ENCODE measurements around the gene CRMP1.

The CRMP1 gene

DNA sequence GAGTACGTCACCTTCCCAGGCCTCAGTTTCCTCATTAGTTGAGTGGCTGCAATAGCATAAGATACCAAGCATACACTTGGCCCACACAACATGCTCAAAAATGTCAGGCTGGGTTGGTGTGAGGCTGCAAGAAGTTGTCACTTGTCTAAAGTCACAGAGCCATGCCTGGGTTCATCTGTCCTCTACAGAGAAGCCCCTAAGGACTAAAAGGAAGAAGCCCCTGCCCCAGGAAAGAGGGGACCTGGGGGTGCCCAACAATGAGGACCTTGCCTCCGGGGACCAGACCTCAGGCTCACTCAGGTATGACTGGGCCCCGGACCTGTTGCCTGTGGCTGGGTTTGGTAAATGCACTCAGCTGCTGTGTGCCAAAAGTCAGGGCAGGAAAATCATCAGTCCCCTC lies 82.7 kb downstream of the CRMP1 start:
- no peak for DNase-seq (ENCODE audit: low read depth)
- no peak overlapping the region for H3K4me3 ChIP-seq (ENCODE audit: low read depth, low read length)

DNA sequence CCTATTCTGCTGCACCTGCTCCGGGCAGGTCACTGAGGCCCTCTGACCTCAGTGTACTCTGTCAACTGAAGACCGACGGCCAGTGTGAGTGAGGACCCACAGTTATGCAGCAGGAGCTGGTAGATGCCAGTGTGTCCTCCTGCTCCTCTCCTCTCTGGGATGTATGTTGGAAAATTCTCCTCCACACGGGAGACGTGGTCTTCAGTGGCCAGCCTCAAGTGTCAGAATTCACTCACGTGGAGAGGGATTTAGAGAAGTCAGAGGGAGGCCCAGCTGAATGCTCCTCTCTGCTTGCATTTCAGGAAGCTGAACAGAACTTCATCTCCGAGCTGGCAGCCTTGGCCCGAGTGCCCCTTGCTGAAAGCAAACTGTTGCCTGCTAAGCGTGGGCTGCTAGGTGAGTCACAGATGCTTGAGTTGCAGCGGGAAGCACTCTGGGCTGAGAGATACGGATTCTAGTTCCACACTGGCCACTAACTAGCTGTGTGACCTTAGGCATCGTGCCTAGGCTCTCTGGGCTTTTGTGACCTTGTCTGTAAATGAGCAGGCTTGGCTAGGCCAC lies 83.6 kb downstream of the CRMP1 start:
- DNase-seq (ENCODE audit: low read depth) = no peak
- H3K4me3 ChIP-seq (ENCODE audit: low read depth, low read length) = no peak overlapping the region

DNA sequence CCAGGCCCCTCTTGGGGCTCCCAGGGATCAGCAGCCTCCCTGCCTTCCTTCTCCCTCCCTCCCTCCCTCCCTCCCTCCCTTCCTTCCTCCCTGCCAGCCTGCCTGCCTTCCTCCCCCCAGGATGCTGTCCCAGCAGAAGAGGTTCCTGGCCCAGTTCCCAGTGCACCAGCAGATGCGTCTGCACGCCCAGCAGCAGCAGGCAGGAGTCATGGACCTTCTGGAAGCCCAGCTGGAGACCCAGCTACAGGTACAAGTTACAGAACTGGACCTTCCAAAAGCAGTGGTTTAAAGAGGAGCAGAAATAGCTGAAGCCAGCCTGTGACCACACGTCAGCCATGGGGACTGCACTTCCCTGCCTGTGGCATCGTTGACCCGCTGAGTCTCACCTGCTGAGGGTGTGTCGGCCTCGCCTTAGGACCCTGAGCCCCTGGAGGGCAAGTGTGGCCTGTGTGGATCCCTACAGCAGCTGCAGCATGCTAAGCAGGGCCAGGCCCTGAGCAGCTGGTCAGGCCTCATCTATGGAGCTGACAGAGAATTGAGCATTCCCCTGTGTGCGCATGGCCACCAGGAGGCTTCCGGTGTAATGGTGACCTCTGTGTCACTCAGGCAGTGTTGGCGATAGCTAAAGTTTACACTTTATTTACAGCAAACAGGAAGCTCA lies 84.7 kb downstream of the CRMP1 start:
- no peak for DNase-seq (ENCODE audit: low read depth)
- no peak overlapping the region for H3K4me3 ChIP-seq (ENCODE audit: low read depth, low read length)

DNA sequence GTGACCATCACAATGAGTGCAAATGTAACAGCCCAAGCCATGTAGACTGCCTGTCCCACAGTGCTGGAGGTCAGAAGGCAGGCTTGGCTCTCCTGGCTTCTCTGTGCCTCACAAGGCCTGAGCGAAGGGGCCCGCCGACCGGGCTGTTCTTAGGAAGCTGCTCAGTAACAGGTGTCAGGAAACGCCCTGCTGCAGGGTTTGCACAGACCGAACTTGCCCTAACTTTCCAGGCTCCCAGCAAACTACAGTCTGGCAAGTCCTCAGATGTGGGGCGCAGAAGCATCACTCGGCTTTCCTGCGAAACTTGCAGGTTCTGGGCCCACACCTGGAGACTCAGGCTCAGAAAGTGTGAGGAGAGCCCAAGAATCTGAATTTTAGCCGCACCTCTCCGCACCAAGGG lies 87.6 kb downstream of the CRMP1 start:
- no peak for DNase-seq (ENCODE audit: low read depth)
- H3K4me3 ChIP-seq (ENCODE audit: low read depth, low read length) = no peak overlapping the region

DNA sequence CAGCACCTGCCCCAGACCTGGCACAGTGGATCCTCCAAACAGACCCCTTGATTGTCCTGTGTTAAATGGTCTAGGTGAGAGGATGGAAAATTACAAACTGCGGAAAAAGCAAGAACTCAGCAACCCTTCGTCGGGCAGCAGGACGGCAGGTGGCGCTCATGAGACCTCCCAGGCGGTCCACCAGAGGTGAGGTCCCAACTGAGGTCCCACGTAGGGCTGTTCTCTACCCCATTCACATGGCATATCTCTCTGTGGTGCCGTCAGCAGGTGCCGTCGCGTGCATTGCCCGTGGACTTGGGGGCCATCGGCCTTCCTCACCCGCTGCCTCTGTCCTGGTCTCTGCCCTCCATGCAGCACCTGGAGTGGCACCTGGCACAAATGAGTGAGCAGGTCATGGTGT lies 88.2 kb downstream of the CRMP1 start:
- no peak overlapping the region for H3K4me3 ChIP-seq (ENCODE audit: low read depth, low read length)

DNA sequence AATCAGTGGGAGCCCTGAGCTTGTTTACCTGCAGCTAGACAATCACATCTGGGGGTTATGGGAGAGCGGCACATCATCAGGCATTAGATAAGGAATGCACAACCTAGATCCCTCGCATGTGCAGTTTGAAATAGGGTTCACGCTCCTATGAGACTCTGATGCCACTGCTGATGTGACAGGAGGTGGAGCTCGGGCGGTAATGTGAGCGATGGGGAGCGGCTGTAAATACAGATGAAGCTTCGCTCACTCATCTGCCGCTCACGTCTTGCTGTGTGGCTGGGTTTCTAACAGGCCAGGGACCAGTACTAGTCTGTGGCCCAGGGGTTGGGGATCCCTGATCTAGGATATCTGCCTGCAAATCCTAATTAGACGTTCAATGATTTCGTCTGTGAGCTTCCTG lies 90.3 kb downstream of the CRMP1 start:
- no peak for DNase-seq (ENCODE audit: low read depth)
- no peak overlapping the region for H3K4me3 ChIP-seq (ENCODE audit: low read depth, low read length)

More for the DNA sequence above, 88.2 kb downstream of the CRMP1 start:
- DNase-seq (ENCODE audit: low read depth) = no peak

DNA sequence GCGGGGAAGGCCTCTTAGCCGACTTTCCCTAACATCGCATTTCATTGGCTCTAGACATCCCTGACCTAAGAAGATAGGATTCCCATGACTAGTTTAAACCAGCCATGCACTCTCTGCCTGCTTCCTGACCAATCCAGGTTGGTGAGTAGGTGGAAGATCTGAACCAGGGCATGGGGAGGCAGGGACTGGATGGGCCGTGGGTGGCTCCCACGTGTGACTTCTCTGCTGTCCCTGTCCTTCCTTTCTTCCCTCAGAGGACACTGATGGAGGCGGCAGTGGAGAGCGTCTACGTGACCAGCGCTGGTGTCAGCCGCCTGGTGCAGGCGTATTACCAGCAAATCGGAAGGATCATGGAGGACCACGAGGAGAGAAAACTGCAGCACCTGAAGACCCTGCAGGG lies 91.2 kb downstream of the CRMP1 start:
- no peak for DNase-seq (ENCODE audit: low read depth)
- H3K4me3 ChIP-seq (ENCODE audit: low read depth, low read length) = no peak overlapping the region

DNA sequence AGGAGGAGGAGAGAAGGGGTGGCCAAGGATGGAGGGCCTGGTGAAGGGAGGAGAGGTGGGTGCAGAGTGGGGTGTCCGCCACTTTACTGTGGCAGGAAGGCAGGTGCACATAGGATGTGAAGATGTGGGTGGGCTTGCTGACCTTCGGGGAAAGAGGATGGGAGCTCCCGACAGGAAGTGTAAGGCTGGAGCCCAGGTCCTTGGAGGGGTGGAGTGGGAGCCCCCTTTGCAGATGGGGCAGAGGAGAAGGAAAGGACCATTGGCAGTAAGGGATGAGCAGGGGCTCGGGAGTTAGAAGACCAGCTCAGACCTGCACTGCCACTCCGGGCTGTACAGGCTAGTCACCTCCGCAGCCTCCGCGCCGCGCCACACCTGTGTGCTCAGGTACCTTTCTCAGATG lies 92.4 kb downstream of the CRMP1 start:
- DNase-seq (ENCODE audit: low read depth) = no peak
- H3K4me3 ChIP-seq (ENCODE audit: low read depth, low read length) = no peak overlapping the region

DNA sequence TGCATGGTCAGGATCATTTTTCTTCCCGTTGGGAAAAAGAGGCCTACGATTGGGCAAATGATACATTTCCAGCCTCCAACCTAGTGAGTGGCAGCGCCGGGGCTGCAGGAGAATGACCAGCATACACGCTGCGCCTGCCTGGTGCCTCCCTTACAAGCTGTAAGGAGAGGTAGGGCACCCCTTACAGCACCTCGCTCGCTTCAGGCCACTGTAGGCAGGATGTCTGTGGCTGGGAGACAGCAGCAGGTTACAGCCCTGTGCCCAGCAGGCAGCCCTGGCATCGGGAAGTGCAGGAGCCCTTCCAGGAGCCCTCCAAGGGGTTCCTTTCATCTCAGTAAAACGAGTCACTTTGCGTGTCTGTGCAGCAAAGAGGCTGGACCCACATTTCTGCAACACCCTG lies 93.5 kb downstream of the CRMP1 start:
- DNase-seq (ENCODE audit: low read depth) = no peak
- no peak overlapping the region for H3K4me3 ChIP-seq (ENCODE audit: low read depth, low read length)

DNA sequence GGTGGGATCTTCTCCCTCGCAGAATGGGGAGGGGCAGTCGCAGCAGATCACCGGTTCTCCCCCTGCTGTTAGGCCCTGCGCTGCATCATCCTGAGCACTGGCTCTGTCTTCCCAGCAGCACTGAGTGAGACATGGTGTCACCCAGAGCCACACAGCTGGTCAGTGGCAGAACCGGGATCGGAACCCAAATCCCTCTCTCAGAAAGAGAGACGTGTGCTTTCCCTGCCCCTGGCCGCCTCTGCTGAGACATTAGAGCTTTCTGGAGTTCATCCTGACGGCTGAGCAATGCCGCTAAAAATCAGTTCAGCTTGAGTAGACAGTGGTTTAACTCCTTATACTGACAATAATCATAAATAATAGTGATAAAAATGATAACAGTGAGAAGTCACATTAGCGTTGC lies 93.9 kb downstream of the CRMP1 start:
- DNase-seq (ENCODE audit: low read depth) = no peak
- no peak overlapping the region for H3K4me3 ChIP-seq (ENCODE audit: low read depth, low read length)

DNA sequence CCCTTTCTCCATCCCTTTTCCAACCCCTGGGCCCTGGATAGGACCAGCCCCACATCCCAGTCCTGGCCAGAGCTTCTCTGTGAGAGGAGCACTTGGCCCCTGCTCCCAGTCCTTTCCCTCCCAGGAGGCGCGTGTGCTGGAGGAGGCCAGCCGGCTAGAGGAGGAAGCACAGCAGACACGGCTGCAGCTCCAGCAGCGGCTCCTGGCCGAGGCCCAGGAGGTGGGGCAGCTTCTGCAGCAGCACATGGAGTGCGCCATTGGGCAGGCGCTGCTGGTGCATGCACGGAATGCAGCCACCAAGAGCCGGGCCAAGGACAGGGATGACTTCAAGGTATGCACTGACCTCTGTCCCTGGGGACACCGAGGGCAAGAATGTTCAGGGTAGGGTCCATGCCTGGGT lies 94.4 kb downstream of the CRMP1 start:
- H3K4me3 ChIP-seq (ENCODE audit: low read depth, low read length) = no peak overlapping the region
- no peak for DNase-seq (ENCODE audit: low read depth)

DNA sequence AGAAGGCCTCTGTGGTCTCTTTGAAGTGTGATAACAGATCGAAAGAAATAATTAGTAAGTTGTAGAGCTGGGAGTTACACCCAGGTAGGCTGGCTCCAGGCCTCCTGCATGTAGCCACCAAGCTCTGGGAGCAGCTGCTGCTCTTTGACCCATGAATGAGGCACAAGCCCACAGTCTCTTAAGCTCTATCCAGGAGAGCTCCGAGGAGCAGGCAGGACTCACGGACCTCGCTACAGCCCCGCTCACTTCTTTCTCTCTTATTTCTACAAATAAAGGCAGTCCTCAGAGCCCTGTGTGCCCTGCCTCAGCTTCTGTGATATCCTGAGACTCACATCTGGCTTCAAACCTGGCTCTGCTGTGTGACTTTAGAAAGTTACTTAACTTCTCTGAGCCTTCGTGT lies 95.0 kb downstream of the CRMP1 start:
- DNase-seq (ENCODE audit: low read depth) = no peak
- H3K4me3 ChIP-seq (ENCODE audit: low read depth, low read length) = no peak overlapping the region

DNA sequence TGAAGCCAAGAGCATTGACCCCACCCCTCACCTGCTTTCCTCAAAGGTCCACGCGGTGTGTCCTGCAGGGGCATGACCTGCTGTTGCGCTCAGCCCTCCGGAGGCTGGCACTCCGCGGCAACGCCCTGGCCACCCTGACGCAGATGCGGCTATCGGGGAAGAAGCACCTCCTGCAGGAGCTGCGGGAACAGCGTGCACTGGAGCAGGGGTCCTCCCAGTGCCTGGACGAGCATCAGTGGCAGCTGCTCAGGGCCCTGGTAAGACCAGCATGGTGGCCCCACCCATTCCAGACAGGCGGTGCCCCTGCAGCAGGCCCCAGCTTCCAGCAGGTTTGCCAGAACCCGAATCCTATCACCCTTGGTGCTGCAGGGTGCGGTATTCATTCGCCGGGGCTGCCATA lies 95.9 kb downstream of the CRMP1 start:
- no peak overlapping the region for H3K4me3 ChIP-seq (ENCODE audit: low read depth, low read length)
- no peak for DNase-seq (ENCODE audit: low read depth)

DNA sequence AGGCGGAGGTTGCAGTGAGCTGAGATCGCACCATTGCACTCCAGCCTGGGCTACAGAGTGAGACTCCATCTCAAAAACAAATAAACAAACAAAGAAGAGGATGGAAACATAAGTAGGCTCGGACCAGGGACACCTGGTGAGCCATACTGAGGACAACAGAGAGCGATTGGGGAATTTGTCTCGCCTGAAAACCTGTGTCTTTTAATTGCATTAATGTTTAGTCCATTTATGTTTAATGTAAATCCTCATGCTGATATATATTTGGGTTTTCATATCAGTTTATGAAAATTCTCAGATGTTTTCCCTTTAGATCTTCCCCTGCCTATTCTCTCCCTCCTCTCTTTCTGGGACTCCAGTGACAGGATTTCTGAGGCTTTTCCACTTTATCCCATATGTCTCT lies 97.3 kb downstream of the CRMP1 start:
- DNase-seq (ENCODE audit: low read depth) = no peak
- H3K4me3 ChIP-seq (ENCODE audit: low read depth, low read length) = no peak overlapping the region

DNA sequence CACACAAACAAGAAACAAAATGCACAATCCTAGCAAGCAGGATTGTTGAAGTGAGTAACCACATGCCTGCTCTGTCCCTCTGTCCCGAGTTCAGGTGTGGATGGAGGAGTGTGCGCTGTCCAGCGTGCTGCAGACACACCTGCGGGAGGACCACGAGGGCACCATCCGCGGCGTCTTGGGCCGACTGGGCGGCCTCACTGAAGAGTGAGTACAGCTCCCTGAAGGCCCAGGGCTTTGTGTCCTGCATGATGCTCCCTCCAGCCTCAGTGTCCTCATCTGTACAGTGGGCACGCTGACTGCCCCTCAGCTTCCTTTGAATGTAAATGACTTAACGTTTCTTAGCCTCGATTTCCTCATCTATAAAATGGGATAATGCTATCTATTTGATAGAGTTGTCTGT lies 99.4 kb downstream of the CRMP1 start:
- no peak overlapping the region for H3K4me3 ChIP-seq (ENCODE audit: low read depth, low read length)
- DNase-seq (ENCODE audit: low read depth) = no peak

DNA sequence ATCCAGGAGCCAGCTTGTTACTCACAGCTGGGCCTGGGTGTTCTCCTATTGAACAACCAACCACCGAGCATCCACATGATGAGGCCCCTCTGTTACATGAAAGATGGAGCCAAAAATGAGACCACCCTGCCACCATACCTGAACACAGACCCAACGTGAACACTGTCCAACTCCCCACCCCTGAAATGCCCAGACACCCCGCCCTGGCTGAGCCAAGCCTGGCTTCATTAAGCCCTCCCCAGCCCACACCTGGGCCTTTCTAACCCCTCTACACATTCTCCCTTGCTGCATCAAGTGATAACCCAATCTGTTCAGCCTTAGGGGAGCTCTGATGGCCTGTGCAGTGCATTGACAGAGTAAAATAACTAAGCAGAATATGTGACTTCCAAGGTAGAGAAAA lies 101.2 kb downstream of the CRMP1 start:
- H3K4me3 ChIP-seq (ENCODE audit: low read depth, low read length) = no peak overlapping the region
- no peak for DNase-seq (ENCODE audit: low read depth)

DNA sequence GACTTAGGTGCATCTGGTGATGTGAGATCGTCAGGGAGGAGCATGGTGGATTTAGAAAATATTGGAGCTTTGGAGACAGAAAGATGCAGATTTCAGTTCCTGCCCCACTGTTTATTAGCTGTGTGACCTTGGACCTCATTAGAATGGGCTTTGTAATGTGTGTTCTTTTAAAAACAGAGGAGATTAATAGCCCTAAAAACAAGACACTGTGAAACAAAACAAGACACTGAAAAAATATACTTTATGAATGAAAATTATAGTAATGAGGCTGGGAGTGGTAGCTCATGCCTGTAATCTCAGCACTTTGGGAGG lies 102.4 kb downstream of the CRMP1 start:
- DNase-seq (ENCODE audit: low read depth) = no peak
- no peak overlapping the region for H3K4me3 ChIP-seq (ENCODE audit: low read depth, low read length)

DNA sequence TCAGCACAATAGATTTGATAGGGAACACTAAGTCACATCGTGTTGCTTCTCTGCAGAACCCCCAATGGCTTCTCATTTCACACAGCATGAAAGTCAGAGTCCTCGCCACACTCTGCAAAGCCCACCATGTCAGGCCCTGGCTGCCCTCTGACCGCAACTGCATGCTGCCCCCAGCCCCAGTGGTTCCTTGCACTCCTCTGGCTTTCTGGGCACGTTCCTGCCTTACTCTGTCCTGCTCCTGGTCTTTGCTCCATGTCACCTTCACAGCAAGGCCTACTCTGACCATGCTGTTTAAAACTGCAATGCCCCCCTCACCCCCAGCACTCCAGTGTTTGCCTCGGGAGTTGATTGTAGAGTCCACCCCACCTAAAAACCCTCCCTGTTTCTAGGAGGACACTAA lies 103.7 kb downstream of the CRMP1 start:
- no peak for DNase-seq (ENCODE audit: low read depth)
- no peak overlapping the region for H3K4me3 ChIP-seq (ENCODE audit: low read depth, low read length)

DNA sequence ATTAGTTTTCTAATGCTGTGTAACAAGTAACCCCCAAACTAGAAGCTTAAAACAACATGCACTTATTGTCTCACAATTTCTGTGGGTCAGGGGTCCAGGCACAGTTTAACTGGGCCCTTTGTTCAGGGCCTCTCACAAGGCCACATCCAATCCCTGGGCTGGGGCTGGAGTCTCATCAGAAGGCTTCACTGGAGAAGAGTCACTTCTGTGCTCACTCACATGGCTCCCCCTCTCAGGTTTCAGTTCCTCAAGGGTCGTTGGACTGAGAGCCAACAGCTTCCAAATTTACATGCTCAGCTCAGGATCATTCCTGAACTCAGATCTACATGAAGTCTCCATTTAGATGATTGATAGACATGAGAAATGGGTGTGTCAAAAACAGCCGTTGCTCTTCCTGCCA lies 104.7 kb downstream of the CRMP1 start:
- no peak for DNase-seq (ENCODE audit: low read depth)
- H3K4me3 ChIP-seq (ENCODE audit: low read depth, low read length) = no peak overlapping the region

DNA sequence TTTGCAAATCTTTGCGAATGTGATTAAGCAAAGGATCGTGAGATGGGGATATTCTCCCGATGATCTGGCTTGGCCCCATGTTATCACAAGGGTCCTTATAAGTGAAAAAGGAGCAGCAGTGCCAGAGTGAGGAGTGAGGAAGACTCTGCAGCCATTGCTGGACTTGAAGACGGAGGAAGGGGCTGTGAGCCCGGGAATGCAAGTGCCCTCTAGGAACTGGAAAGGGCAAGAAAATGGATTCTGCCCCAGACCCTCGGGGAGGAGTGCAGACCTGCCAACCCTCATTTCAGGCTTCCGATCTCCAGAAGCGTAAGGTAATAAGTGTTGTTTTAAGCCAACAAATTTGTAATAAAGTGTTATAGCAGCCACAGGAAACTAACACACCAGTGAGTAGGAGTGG lies 105.6 kb downstream of the CRMP1 start:
- no peak for DNase-seq (ENCODE audit: low read depth)
- H3K4me3 ChIP-seq (ENCODE audit: low read depth, low read length) = no peak overlapping the region

DNA sequence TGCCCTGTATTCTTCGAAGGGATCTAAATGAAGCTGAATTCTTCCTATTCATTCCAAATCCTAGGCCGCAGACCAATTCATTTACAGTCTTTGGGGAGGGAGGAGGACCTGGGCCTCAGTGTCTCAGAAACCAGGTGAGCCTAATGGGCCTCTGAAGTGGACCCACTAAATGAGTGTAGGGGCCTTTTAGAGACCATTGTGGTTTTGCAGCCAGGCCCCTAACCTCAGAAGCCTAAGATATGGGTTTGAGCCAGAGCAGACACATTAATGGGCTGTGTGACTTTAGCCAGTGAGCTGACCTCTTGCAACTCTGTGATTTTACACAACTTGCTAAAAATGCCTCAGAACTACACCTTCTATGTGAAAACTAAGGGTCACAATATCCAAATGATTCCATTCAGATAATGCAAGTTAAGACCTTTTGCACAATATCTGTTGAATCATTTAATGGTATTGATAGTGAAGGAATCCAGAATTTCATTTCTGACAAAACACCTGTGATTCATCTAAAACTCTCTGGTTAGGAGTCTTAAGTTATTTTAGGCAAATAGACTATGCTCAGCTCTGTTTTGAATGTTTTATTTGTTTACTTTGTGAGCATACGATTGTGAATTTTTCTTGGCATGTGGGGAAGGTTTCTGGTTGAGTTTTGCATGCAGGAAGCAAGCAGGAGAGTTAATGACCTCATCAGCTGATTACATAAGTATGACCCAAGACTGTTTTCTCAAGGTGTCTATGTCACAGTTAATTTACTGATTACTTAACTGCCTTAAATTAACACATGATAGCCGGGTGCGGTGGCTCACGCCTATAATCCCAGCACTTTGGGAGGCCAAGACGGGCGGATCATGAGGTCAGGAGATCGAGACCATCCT lies 106.8 kb downstream of the CRMP1 start:
- no peak for DNase-seq (ENCODE audit: low read depth)
- no peak overlapping the region for H3K4me3 ChIP-seq (ENCODE audit: low read depth, low read length)

All from skeletal muscle cell (primary cell).